Astrocyte (in vitro differentiated cells and primary cell): ENCODE measurements around the gene FSTL3. TPM values are rescaled to one million over a fixed set of nuclear protein-coding genes. Genes with fewer than 3 reads are reported as not detected.

Experiments used
- DNase-seq: peaks from one replicate; pipeline ENCODE4 v3.0.0-alpha.2; 2010; ENCODE audit warnings: low read depth
- FAIRE-seq: peaks from 2 replicates; lab custom pipeline; 2011; peaks lifted over from hg19 to GRCh38; lab: Jason Lieb, UNC
- H2AFZ ChIP-seq: 2 replicates; pipeline ENCODE4 v1.6.0; 2012; ENCODE audit warnings: low read depth, low read length, inconsistent platforms
- H3K27ac ChIP-seq: 2 replicates; pipeline ENCODE4 v1.5.1; 2011; ENCODE audit warnings: low read depth, low read length, inconsistent platforms
- H3K27me3 ChIP-seq: 2 replicates; pipeline ENCODE4 v1.6.0; 2011; ENCODE audit warnings: low read length, inconsistent platforms; ENCODE audit not compliant: insufficient read depth
- H3K36me3 ChIP-seq: 2 replicates; pipeline ENCODE4 v1.5.1; 2011; ENCODE audit warnings: low read length, inconsistent platforms; ENCODE audit not compliant: insufficient read depth
- H3K4me1 ChIP-seq: 2 replicates; pipeline ENCODE4 v1.5.1; 2011; ENCODE audit warnings: low read length, inconsistent platforms; ENCODE audit not compliant: insufficient read depth
- H3K4me2 ChIP-seq: 2 replicates; pipeline ENCODE4 v1.6.0; 2012; ENCODE audit warnings: low read length, inconsistent platforms
- H3K4me3 ChIP-seq: 2 replicates; pipeline ENCODE4 v1.5.1; 2011; ENCODE audit warnings: low read depth, mild to moderate bottlenecking, low read length, inconsistent platforms; ENCODE audit not compliant: insufficient read depth
- H3K79me2 ChIP-seq: 2 replicates; pipeline ENCODE4 v1.6.0; 2012; ENCODE audit warnings: mild to moderate bottlenecking, low read length, inconsistent platforms; ENCODE audit not compliant: insufficient read depth
- H3K9ac ChIP-seq: 2 replicates; pipeline ENCODE4 v1.6.0; 2012; ENCODE audit warnings: mild to moderate bottlenecking, low read length, inconsistent platforms
- H3K9me3 ChIP-seq: 2 replicates; pipeline ENCODE4 v1.5.1; 2012; ENCODE audit warnings: low read depth, mild to moderate bottlenecking, low read length, inconsistent platforms; ENCODE audit not compliant: insufficient read depth
- H4K20me1 ChIP-seq: 2 replicates; pipeline ENCODE4 v1.6.0; 2012; ENCODE audit warnings: low read length, inconsistent platforms; ENCODE audit not compliant: insufficient read depth
- H3K27ac Mint-ChIP-seq: one replicate; pipeline ENCODE4 v1.8.0; 2021; ENCODE audit warnings: mild to moderate bottlenecking, mixed read lengths; ENCODE audit not compliant: unreplicated experiment
- H3K27me3 Mint-ChIP-seq: one replicate; pipeline ENCODE4 v1.8.0; 2021; ENCODE audit warnings: low read depth, mixed read lengths; ENCODE audit not compliant: unreplicated experiment
- H3K36me3 Mint-ChIP-seq: one replicate; pipeline ENCODE4 v1.8.0; 2021; ENCODE audit warnings: low read depth, mixed read lengths; ENCODE audit not compliant: unreplicated experiment
- H3K4me1 Mint-ChIP-seq: one replicate; pipeline ENCODE4 v1.8.0; 2021; ENCODE audit warnings: low read depth, mixed read lengths; ENCODE audit not compliant: unreplicated experiment
- H3K4me3 Mint-ChIP-seq: one replicate; pipeline ENCODE4 v1.8.0; 2021; ENCODE audit warnings: mild to moderate bottlenecking, moderate library complexity, mixed read lengths; ENCODE audit not compliant: unreplicated experiment
- H3K9me3 Mint-ChIP-seq: one replicate; pipeline ENCODE4 v1.8.0; 2021; ENCODE audit warnings: mild to moderate bottlenecking, mixed read lengths; ENCODE audit not compliant: unreplicated experiment
- CTCF ChIP-seq: IDR thresholded peaks from 2 replicates; pipeline ENCODE4 v1.5.1; 2011; ENCODE audit warnings: low read depth, mild to moderate bottlenecking, inconsistent platforms, low read length, moderate library complexity; ENCODE audit not compliant: insufficient read depth
- EZH2 ChIP-seq: IDR thresholded peaks from 2 replicates; pipeline ENCODE4 v1.6.1; 2012; ENCODE audit warnings: mild to moderate bottlenecking, low read length, inconsistent platforms; ENCODE audit not compliant: insufficient read depth
- total RNA-seq: library from RNA; stranded (reverse); gene quantifications from 2 replicates; pipeline ENCODE4 v1.2.1, GENCODE V29; 2021

FSTL3 gene
- total RNA-seq, 1 donor from 2014 or later = 72.0 TPM

DNA sequence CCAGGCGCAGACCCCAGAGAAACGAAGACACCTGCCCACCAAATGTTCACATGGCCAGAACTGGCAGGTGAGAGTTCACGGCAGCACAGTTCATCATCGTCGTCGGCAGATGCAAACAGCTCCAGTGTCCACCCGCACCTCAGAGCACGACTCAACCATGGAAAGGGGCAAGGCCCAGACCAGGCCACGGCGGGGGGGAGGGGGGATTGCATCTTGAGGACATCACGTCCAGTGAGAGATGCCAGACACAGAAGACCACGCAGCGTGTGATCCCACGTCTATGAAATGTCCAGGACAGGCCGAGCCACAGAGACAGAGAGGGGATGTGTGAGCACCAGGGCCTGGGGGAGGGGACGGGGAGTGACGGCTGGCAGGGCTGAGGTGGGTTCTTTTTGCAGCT is 20.5 kb upstream of the FSTL3 start:
- peaks cover 4% of the 10 kb centered on the region for H3K36me3 ChIP-seq
- Mint-ChIP-seq H3K9me3 (no peaks in the 10 kb centered on the region), H3K27ac (peak overlapping the region; percentile 53), H3K36me3 (no peaks in the 10 kb centered on the region), H3K4me1 (peaks cover 8% of the 10 kb centered on the region), H3K4me3 (no peak overlapping the region), H3K27me3 (no peaks in the 10 kb centered on the region)
- peaks cover 95% of the 10 kb centered on the region for H3K79me2 ChIP-seq
- no peak overlapping the region for H3K4me2 ChIP-seq
- DNase-seq = no peak
- no peak for FAIRE-seq
- no peak overlapping the region for H3K9ac ChIP-seq
- H3K27ac ChIP-seq = no peak overlapping the region
- no peak overlapping the region for H3K4me3 ChIP-seq
- H4K20me1 ChIP-seq = peaks cover 84% of the 10 kb centered on the region
- H2AFZ ChIP-seq = no peak overlapping the region
- TF ChIP-seq EZH2 (no peak), CTCF (no peak)
- H3K27me3 ChIP-seq = no peaks in the 10 kb centered on the region
- H3K9me3 ChIP-seq = no peaks in the 10 kb centered on the region
- H3K4me1 ChIP-seq = peaks cover 7% of the 10 kb centered on the region

DNA sequence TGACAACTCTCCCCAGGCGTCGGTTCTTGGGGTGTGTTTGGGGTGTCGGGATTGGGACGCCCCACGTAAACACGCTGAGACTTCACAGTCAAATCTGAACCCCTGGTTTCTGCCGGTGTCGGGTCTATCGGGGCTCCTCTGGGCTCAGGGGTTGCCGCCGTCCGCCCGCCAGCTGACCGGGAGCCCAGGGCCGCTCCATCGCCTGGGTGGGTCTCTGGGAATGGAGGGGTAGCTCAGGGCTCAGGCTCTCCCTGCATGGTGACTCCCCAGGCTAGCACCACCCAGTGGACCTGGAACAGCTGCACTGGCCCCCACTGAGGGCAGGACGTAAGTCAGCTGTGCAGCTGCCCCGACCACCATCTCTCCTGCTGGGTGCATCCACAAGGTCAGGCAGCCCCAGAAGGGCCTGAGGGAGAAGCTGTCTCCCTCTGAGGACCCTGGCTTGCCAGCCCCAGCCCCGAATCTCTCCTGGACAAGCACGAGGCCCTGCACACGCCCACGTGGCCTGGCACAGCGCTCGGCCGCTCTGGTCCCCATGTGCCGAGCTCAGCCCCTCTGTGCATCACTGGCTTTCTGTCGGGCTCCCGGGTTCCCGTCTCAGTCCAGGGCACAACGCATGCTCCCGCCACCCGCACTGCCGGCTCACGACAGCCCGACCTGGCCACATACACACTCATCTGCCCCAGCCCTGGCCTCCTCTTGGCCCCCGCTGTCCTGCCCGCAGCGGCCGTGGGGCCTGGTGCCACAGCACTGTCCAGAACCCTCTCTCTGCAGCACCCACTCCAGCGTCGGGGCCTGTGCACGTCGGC is 19.2 kb upstream of the FSTL3 start:
- TF ChIP-seq CTCF = no peak
- TF ChIP-seq EZH2 = no peak
- Histone ChIP-seq H4K20me1 (peaks cover 96% of the 10 kb centered on the region), H3K36me3 (peaks cover 4% of the 10 kb centered on the region), H2AFZ (no peak overlapping the region), H3K27me3 (no peaks in the 10 kb centered on the region), H3K79me2 (peaks cover 98% of the 10 kb centered on the region), H3K9me3 (no peaks in the 10 kb centered on the region), H3K9ac (no peak overlapping the region), H3K27ac (no peak overlapping the region), H3K4me3 (no peak overlapping the region), H3K4me2 (no peak overlapping the region), H3K4me1 (peaks cover 20% of the 10 kb centered on the region)
- Mint-ChIP-seq H3K9me3 (no peaks in the 10 kb centered on the region), H3K4me3 (peak overlapping the region; percentile 50), H3K27me3 (no peaks in the 10 kb centered on the region), H3K36me3 (no peaks in the 10 kb centered on the region), H3K4me1 (peaks cover 10% of the 10 kb centered on the region), H3K27ac (no peak overlapping the region)
- DNase-seq (no peak), FAIRE-seq (no peak)

DNA sequence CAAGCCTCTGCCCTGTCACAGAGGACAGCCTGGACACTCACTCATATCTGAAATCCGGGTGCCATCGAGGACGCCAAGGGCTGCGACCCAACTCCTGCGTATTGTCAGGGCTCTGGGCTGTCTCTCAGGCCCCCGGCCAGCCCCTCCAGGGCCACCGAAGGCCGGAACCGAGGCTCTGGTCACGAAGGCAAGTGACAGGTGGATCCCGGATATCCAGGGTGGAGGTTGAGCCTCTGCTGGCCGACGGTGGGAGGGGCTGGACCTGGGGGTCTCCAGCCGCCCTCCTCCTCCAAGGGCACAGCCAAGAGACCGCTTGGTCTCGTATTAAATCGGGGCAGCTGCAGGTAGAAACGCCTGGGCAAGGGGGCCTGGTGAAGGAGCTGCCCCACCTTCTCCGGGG is 18.6 kb upstream of the FSTL3 start:
- peaks cover 91% of the 10 kb centered on the region for H4K20me1 ChIP-seq
- H3K79me2 ChIP-seq = peaks cover 98% of the 10 kb centered on the region
- no peaks in the 10 kb centered on the region for H3K9me3 ChIP-seq
- peaks cover 4% of the 10 kb centered on the region for H3K36me3 ChIP-seq
- H3K4me2 ChIP-seq = no peak overlapping the region
- no peaks in the 10 kb centered on the region for H3K36me3 Mint-ChIP-seq
- H3K27me3 ChIP-seq = no peaks in the 10 kb centered on the region
- H3K27ac Mint-ChIP-seq = no peak overlapping the region
- TF ChIP-seq CTCF = no peak
- no peak for TF ChIP-seq EZH2
- H2AFZ ChIP-seq = no peak overlapping the region
- no peak overlapping the region for H3K4me3 ChIP-seq
- no peak overlapping the region for H3K4me3 Mint-ChIP-seq
- FAIRE-seq (no peak), DNase-seq (no peak)
- H3K9ac ChIP-seq = no peak overlapping the region
- H3K9me3 Mint-ChIP-seq = no peaks in the 10 kb centered on the region
- peaks cover 10% of the 10 kb centered on the region for H3K4me1 Mint-ChIP-seq
- no peaks in the 10 kb centered on the region for H3K27me3 Mint-ChIP-seq
- H3K27ac ChIP-seq = no peak overlapping the region
- H3K4me1 ChIP-seq = peaks cover 24% of the 10 kb centered on the region
